Endometrial microvascular endothelial cells (primary cell): ENCODE data around the gene TOMM5. TPM values are rescaled to one million over a fixed set of nuclear protein-coding genes. Genes with fewer than 3 reads are reported as not detected.
"Not testable (repeated sequence)": the region's sequence is repeated elsewhere in the genome, so short reads cannot be mapped to it uniquely, and the experiment has no call there.

ENCODE experiments used
- in situ Hi-C: cut with HindIII; loops from 2 replicates; pipeline ENCODE4 v1.10.0; 2017; ENCODE audit warnings: low sequenced_read_pairs, low pct_unique_long_range_greater_than_20kb; ENCODE audit errors: inconsistent ontology term
- total RNA-seq: library from RNA; depleted of rRNA; stranded (reverse); fragments of >200 nt; gene quantifications from one replicate; pipeline ENCODE4 v1.2.3, GENCODE V29; 2015; ENCODE audit errors: inconsistent ontology term

The TOMM5 gene
- total RNA-seq, 1 donor from 2014 or later: 150 TPM

DNA sequence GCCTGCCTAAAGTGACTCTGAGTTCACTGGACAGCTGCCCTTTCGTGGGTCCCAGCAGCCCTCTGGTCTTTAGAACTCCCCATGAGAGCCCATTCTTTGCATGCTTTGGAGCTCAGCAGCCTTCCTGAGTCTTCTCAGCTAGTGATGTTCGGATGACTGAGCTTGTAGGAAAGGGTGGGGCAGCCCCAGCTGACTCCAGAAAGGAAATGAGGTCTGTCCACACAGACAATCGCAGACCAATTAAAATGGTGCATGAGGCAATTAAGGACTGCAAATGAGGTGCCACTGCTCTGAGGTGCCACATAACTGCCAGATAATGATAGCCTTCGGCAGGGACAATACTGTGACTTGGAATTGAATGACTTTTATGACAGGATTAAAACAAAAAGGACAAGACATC lies 25.4 kb upstream of the TOMM5 start:
- in situ Hi-C loops: no loop called here

DNA sequence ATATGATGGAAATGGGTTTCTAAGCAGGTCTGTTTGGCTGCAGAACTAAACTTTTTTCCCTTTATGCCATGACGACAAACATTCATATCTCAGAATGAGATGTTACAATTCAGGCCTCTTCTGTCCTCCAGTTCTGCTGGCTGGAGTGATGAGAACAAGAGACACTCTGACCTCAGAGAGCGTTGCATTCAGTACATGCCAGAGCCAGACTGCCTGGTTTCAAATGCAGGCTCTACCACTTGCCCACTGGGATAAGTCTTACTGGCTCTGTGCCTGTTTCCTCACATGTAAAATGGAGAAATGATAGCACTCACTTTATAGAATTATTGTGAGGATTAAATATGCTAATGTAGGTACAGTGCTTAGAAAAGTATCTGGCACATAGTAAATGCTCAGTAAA lies 24.8 kb upstream of the TOMM5 start:
- in situ Hi-C loops: no loop called here

DNA sequence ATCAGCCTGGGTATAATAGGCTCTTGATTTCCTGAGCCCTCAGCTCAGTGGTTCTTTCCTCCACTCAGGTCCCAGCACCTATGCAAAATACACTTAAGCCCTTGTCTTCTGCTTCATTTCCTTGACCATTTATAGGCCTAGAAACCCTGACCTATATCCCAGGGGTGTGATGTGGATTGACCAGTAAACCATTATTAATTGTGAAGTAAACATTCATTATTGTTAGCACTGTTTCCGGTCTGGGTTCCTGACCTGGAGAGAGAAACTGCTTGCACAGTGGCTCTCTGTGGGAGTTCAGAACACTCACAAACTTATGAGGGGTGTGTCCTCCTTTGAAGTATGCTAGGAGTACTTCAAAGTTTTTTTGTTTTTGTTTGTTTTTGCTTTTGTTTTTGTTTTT lies 19.6 kb upstream of the TOMM5 start:
- in situ Hi-C loops: no loop called here

DNA sequence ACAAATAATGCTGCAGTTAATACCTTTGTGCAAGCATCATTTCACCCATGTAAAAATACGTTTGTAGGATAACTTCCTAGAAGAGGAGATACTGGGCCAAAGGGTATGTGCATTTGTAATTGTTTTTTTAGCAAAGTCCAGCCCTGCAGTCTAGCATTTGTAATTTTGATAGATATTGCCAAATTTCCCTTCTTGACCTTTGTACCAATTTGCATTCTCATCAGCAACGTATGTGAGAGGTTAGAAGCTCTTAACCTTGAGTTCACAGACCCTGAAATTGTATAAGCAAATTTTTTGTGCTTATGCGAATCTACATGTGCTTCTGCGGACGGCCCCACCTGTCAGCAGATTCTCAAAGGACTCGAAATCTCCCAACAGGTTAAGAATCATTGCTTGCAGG lies 18.6 kb upstream of the TOMM5 start:
- in situ Hi-C loops: no loop called here

DNA sequence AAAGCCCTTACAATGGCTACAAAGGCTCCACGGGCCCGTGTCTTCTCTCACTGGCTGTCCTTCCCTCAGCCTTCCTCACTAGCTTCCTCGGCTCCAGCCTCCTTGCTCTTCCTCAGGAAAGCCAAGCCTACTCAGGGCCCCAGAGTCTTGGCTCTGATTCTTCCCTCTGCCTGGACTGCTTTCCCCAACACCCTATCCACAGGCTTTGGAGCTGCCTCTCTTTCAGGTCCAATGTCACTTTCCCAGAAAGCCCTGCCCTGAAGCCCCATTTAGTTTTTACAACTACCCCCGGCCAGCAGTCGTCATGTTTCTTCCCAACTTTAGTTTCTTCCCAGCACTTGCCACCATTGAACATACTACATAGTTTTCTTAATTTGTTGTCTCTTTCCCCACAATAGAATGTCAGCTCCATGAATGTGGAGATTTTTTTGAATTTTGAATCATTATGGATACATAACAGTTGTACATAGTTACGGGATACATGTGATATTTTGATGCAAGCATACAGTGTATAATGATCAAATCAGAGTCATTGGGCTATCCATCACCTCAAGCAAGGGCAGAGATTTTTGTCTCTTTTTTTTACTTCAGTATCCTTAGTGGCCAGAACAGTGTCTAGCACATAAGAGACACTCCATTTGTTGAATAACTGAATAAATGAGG lies 17.5 kb upstream of the TOMM5 start:
- in situ Hi-C loops: no loop called here

DNA sequence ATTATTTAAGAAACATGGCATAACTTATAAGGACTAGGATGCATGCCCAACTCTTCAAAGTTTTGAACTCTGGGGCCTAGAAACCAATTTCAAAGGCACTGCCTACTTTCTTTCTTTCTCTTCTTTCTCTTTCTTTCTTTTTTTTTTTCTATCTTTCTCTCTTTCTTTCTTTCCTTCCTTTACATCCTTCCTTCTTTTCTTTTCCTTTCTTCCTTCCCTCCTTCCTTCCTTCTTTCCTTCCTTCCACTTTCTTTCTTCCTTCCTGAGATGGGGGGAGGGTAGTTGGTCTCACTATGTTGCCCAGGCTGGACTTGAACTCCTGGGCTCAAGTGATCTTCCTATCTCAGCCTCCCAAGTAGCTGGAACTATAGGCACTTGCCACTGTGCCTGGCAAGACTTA lies 15.9 kb upstream of the TOMM5 start:
- in situ Hi-C loops: no loop called here

DNA sequence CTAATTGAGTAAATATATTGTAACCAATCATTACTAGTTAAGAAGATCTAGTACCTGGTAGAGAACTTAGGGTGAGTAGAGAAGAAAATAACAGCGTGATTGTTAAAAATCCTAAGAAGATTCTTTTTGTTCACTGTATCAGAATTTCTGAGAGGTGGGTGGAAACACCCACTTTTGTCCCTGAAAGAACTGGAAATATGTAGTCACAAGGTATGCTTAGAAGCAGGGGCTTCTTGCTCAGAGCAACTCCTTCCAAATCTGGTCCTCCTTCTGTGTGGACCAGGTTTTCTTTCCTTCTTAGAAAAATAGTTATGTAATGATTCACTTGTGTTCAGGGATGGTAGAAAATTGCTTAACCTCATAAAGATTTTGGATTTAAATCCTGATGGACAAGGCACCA lies 11.9 kb upstream of the TOMM5 start:
- in situ Hi-C loops: no loop called here

DNA sequence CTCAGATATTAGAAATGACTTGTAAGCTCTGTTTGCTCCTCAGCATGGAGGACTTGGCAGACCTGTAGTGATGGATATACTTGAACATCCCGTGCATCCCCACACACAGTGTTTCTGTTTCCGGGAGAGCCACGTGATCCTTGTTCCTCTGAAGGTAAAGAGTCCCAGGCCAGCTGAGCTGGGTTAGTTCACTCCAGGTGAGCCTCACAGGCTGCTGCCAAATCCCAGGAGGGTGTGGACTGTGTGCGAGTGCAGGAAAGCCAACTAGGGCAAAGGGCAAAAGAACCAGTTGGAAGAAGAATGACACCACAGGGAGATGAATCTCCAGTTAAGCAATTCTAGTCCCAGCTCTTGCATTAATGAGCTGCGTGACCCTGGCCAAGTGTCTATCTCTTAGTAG lies 10.4 kb upstream of the TOMM5 start:
- in situ Hi-C loops: no loop called here

DNA sequence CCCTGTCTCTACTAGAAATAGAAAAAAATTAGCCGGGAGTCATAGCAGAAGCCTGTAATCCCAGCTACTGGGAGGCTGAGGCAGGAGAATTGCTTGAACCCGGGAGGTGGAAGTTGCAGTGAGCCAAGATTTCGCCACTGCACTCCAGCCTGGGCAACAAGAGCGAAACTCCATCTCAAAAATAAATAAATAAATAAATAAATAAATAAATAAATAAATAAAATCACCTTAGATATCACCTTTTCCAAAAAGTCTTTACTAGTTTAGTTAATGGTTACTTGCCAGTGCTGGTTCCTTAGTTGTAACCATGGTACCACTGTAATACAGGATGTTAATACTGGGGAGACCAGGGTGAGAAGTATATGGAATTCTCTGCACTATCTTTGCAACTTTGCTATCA lies 9.7 kb upstream of the TOMM5 start:
- in situ Hi-C loops: not testable (repeated sequence)

DNA sequence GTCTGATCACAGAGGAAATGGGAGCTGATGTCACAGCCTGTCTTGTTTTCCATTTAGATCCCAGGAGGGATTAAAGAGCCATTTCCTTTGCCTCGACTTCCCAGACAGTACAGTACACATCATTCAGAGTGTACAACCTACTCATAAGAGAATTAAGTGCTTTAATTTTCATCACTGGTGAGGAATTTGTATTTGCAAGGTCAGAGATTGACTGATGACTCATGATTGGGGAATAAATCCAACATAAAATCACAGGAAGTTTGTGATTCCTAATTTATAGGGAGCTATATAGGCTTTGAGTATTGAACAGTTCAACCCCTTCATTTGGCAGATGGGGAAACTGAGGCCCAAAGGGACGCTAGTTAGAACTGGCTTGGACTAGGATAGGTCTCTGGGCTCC lies 4.1 kb upstream of the TOMM5 start:
- in situ Hi-C loops: no loop called here

DNA sequence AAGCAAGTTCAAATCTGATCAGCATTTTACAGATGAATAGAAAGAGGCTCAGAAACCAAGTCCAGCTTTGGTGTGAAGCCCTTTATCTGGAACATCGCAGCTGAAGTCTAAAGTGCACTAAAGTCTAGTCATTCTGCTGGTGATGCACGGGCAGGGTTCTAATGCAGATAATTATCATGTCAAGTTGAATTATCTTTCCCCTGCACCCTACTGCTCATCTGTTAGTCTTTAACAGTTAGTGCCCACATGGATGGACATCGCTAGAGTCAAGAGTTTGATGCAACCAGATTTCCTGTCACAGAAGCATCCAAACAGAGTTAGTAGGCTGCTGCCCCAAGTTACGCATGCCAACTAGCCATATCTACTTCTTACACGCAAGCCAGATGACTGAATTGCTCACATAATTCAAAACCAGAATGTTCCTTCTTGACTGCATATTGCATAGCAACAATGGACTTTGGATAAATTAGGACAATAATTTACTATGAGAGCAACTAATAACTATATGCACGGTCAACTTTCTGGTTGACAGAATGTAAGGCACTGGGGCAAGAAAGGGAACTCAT lies 1.6 kb upstream of the TOMM5 start:
- in situ Hi-C loops: no loop called here

DNA sequence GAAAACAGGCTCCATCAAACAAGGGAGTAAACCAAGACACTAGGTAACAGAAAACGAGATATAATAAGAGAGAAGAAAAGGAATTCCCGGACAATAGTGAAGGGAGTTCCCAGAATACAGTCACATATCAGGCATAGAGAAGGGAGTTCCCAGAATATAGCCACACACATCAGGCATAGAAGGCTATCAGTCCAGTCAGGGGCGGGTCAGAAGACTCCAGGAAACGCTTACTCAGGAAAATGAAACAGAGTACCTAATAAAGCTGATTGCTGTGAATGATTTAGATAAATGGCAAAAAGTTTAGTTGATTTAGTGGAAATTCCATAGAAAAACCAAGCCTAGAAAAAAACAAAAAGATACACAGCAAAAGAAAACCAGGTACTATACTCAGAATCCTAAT lies 4.9 kb downstream of the TOMM5 start:
- in situ Hi-C loops: no loop called here

DNA sequence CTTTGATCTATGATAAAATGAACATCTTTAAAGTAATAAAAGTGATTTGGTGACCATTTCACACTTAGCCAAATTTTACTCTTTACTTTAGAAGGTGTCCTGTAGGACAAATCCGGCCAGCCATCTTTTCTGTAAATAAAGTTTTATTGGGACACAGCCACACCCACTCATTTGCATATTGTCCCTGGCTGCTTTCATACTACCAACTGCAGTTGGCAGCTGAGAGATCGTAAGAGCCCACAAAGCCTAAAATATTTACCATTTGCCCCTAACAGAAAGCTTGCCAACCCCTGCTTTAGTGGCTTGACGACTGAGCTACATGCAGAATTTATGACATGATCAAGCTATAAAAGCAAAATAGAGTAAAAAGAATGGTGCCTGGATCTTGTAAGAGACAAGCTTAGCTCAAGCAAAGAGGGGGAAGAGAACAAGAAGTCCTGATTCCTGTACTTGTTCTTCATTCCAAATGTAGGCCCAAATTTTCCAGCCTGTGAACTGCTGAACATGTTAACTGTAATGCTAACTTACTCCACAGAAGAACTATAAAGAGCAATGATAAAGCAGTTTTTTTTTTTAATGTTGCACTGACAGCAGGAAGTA lies 8.8 kb downstream of the TOMM5 start:
- in situ Hi-C loops: no loop called here

DNA sequence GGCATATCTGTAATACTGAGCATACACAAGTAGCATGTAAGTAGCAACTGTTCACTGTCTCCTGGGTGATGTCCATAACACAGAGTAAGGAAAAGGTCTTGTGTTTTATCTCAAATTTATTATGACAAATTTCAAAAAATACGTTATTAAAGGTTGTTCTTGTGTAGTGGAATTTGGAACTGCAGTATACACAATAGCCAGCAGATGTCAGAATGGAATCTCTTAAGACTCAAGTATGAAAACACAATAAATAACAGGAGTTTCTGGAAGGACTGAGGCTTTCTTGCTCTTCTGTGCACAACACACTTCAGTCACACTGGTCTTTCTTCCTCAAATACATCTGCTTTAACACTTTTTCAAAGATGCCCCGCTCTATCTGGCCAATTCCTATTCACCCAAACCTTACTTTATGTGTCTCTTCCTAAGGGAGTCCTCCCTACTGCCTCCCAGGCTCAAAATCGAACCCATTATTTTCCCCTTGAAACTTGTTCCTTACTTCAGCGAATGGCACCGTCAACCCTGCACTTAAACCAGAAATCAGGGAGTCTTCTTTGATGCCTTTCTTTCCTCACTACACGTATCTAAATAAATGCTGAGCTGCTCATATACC lies 9.7 kb downstream of the TOMM5 start:
- in situ Hi-C loops: no loop called here

DNA sequence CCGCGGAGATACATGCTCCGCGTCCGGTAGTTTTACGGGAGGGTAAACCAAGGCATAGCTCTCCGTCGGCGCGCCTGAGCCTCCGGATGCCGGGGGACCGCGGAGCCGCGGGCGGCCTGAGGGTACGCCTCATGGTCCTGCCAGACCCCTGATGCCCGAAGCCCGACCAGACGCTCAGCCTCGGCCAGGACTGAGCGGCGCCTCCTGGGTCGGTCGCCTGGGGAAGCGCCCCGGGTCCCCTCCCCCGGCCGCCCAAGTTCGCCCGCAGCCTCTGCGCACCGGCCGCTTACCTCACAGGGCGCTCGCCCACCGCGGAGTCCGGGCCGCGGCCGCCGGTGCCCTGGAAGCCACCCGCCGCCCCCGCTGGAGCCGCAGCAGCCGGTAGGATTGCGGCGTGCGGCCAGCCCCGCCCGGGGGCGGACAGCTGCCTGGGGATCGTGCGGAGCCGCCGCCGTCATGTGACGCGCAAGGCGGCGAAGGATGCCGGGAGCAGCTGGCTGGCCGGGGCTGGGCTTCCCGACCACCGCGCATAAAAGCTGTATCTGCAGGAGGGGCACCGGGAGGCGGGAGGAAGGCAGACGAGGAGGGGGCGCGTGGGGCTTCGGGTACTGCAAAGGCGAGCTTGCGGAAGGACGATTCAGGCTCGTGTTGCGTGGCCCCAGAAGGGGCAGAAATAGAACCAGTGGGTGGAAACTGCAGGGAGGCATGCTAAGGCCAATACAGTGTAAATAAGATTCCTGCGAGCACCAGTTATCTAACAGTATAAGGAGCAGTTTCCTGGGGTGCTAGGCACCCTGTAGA lies 16.3 kb downstream of the TOMM5 start, which contains the start of gene FBXO10:
Gene FBXO10 (minus strand): TSS at position 460 of the 801 bp plus-strand sequence. CDS start 34,612 bp downstream, outside the sequence.
- in situ Hi-C loops: no loop called here

DNA sequence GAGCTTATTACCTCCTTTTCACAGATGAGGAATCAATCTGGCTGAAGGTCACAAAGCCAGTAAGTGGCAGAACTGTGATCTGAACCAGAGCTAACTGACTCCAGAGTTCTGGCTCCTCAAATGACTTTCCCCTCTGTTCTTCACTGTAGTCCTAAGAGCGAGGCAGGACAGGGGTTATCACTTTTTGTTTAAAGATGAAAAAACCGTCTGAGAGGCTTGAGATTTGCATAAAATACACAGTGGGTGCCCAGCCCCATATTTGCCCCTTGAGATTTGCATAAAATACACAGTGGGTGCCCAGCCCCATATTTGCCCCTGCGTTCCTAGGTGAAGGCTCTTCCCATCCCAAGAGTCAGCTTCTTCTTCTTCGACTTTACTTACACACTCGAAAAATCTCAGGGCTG lies 16.9 kb downstream of the TOMM5 start:
- in situ Hi-C loops: no loop called here

DNA sequence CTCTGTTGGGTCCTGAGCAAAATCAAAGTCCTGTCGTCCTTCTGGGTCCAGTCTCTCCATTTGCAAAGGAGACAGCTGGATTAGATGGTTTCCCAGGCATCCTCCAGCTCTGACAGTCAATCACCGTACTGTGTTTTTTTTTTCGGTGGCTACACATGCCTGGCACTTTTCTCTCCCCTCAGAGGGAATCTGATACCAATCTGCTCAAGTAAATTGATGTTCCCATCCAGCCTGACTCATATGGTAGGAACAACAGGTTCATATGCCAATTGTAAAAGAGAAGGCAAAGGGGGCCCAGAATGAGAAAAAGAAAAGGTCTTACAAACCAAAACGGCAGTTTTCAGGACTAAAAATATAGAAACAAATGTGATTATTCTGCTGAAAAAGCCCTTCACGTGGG lies 17.4 kb downstream of the TOMM5 start:
- in situ Hi-C loops: no loop called here

DNA sequence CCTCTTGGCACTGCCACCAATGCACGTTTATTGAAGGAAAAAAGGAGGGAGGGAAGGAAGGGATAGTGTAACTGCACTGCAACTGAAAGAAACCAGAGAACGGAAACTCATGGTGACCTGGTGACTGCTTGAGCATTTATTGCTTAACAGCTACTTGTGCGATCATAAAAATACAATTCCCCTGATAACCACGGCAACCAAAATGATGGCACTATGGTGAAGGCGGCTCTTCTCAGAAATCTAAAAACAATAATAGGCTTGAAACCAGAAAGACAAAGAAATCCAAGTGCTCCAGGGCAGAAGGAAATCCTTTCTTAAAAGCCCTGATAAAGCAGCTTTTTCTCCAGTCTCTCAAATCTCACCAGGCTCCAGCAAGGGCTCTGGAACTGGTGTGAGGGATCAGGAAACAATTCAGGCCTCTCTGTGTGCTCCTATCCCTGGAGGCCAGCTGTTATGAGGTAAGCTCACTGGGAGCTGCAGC lies 18.1 kb downstream of the TOMM5 start:
- in situ Hi-C loops: no loop called here

DNA sequence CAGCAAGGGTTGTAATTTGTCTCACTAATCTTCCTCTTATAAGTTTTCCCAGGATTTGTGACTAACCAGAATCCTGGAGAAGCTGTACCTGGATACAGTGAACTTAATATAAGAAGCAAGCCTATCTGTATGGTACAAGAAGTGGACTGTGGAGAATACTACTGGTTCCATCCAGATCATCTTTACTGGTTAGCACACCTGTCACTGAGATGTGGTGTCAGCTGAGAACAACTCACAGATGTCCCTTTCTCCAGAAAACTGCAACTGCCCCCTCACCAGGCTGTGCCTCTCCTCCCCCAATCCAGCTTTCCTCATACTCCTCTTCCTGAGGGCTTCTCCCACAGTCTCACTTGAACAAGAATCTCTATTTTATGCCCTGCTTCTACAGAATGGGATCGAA lies 21.1 kb downstream of the TOMM5 start:
- in situ Hi-C loops: no loop called here
